NCI-H2196 treated with DMSO at 0.1 percent for 48 hours (cell line): ENCODE data around the gene TSPAN4.
A peak's percentile ranks its signal among the peaks of the same experiment; 100 is the strongest.

Experiments used
- DNase-seq: peaks from one replicate; lab custom pipeline; 2025; ENCODE audit not compliant: unreplicated experiment; lab: John Stamatoyannopoulos, UW

Gene TSPAN4

DNA sequence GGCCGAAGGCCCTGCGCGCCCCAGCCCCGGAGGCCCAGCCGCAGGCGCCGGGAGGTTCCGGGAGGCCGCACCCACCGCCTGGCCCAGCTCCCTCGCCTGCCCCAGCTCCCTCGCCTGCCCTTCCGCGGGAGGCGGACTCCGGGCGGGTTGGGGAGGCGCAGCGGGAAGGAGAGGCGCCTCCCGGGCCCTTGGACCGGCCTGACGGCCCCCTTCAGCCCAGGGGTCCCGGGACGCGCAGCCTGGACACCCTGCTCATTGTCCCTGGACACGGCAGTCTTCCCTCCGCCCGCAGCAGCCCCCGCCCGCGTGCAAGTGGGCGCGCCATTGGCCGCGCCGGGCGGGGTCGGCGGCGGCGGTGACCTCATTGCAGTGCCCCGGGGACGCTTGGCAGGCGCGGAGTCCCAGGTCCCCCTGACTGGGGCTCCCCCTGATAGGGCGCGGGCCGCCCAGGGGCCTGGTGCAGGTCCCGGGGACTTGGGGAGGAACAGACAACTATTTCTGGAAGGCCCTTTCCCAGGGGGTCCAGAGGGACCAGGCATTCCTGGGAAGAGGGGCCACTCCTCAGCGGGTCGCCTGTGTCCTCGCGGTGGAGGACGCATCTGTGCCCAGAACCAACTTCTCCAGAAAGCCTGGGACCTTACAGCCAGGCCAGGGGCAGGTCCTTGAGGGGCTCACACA lies 9.4 kb upstream of the TSPAN4 start:
- DNase-seq, result no peak

DNA sequence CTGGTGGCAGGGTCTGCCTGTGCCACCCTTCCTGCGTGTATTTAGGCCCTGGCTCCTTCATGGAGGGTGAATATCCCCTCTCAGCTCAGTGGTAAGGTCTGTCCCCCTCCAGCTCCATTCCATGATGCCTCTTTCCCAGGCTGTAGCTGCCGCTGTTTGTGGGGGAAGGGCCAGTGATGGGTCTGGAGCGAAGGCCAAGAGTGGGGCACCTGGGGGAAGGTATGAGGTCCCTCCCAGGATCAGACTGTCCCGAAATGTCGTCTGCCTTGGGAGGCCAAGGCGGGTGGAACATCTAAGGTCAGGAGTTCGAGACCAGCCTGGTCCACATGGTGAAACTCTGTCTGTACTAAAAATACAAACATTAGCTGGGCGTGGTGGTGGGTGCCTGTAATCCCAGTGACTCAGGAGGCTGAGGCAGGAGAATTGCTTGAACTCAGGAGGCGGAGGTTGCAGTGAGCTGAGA lies 8.8 kb upstream of the TSPAN4 start:
- DNase-seq, result no peak

GRCh38 chr11:834371-835316 lies 8.0 kb upstream of the TSPAN4 start:
- no peak for DNase-seq

- DNase-seq, result no peak
Observed at GRCh38 chr11:836274-836673, 6.4 kb upstream of the TSPAN4 start.

GRCh38 chr11:836700-837099 lies 6.0 kb upstream of the TSPAN4 start:
- DNase-seq, result no peak

- no peak for DNase-seq
Observed at GRCh38 chr11:837189-837989, 5.3 kb upstream of the TSPAN4 start.

DNA sequence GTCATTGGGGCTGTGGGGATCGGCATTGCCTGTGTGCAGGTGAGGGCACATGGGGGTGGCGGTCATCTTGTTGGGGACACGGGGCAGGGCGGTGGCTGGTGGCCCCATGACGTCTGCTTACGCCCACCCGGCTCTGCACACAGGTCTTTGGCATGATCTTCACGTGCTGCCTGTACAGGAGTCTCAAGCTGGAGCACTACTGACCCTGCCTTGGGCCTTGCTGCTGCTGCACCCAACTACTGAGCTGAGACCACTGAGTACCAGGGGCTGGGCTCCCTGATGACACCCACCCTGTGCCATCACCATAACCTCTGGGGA lies 4.7 kb upstream of the TSPAN4 start:
- DNase-seq, result no peak

DNA sequence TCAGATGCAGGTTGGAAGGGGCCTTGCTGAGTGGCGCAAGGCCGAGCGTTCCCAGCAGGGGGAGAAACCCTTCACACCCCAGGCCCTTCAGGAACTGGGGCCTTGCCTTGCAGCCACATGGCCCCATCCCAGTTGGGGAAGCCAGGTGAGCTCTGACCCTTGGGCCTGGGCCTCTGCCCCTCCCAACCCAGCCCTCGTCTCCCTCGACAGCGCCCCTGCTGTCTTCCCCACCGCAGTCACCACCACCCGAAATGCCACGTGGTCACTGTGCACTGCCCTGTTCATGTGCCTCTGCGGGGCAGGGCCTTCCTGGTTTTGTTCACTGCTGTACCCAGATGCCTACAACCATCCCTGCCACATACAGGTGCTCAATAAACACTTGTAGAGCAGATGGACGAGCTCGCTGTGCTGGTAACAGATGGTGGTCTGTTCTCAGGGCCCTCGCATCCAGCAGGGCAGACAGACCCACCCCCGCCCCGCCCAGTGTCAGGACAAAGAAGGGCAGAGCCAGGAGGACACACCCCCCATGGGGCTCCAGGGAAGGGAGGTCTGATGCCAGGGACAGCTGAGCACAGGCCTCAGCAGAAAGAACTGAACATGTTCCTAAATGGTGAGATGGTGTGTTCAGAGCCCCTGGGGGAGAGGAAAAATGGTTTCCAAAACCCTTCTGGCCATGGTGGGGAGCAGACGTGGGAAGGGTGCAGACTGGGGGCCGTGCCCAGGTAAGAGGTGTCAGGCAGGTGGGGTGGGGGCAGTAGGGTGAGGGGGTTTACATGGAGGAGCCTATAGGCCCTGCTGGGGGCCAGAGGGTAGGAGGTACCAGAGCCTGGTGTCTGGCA lies 4.0 kb upstream of the TSPAN4 start:
- no peak for DNase-seq

GRCh38 chr11:839280-839623 lies 3.4 kb upstream of the TSPAN4 start:
- DNase-seq, result no peak

GRCh38 chr11:839875-840617 lies 2.6 kb upstream of the TSPAN4 start:
- DNase-seq, result no peak

DNA sequence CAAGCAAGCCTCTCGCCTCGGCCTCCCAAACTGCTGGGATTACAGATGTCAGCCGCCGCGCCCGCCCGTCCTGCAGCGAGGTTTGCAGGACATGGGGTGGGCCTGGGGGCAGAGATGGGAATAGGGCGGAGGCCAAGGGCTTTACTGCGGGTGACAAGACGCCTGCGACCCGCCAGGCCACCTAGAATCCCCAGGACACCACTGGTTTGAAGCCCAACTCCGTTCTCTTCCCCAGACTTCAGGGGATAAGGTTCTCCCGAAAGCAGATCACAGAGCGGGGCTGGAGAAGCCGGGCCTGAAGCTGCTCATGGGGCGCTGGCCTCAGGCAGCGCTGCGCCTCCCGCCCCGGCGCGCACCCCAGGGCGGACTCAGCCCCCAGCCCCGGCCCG lies 677 bp upstream of the TSPAN4 start:
- DNase-seq, result no peak

- no peak for DNase-seq
Observed at GRCh38 chr11:843086-843734, 558 bp downstream of the TSPAN4 start.

- DNase-seq, result no peak
Observed at GRCh38 chr11:843818-844692, 1.4 kb downstream of the TSPAN4 start.

- peak; percentile 50 for DNase-seq
Observed at GRCh38 chr11:844693-845644, 2.3 kb downstream of the TSPAN4 start.

GRCh38 chr11:845872-846495 lies 3.3 kb downstream of the TSPAN4 start:
- DNase-seq, result no peak

GRCh38 chr11:846496-847098 lies 3.9 kb downstream of the TSPAN4 start:
- DNase-seq, result no peak

DNA sequence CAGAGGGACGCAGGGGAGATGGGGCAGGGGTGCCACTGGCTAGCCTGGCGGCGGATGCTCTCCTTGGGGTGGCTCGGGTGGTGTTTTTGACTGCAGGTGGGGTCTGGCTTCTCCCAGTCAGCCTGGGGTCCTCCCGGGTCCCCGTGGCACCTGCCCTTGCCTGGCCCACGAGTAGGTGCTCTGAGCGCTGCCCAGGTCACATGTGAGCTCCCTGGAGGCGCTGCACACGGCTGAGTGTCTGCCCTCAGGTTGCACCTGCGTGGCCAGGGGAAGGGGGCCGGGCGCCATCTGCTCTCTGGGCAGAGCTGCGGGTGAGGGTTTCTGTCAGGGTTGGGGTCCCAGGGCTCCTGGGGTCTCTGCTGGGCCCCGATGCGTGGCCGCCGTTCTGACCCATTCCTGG lies 5.2 kb downstream of the TSPAN4 start:
- no peak for DNase-seq
